K562 (cell line): ENCODE measurements around the gene AUNIP. TPM values are rescaled to one million over a fixed set of nuclear protein-coding genes. Genes with fewer than 3 reads are reported as not detected.

Experiments used
- ATAC-seq: fragments of 200-7000 bp; cut with Tn5 transposase; 3 replicates; pipeline ENCODE4 v1.9.1; 2020; ENCODE audit warnings: moderate library complexity
- BruUV-seq: library from RNA; stranded (reverse); fragments of 400-500 nt; replicated peaks from 2 replicates; lab custom pipeline; 2021; lab: Mats Ljungman, UMichigan
- CTCF ChIA-PET: fragments of 300-600 bp; formaldehyde crosslinking; extraction: SDS; loops from one replicate; lab custom pipeline; 2021; ENCODE audit warnings: low intra/inter-chr PET ratio; lab: Yijun Ruan, JAX
- POLR2A ChIA-PET: fragments of 300-600, 350-650 bp; sonication (Branson Sonifier 250); formaldehyde crosslinking; extraction: SDS; loops from one replicate; lab custom pipeline; 2021; ENCODE audit warnings: antibody characterized with exemption, inconsistent platforms; lab: Yijun Ruan, JAX
- DNase-seq, 4 experiments: peaks; one replicate each; pipeline versions ENCODE4 v3.0.0 to v3.0.0-alpha.2; 2011 to 2018; ENCODE audit warnings: low spot score in 3 of 4, mixed read lengths in 3 of 4; ENCODE audit errors: extremely low read depth in 1 of 4
- FAIRE-seq: peaks from 2 replicates; lab custom pipeline; 2011; peaks lifted over from hg19 to GRCh38; lab: Jason Lieb, UNC
- H2AFZ ChIP-seq: 2 replicates; pipeline ENCODE4 v1.6.0; 2011; ENCODE audit warnings: low read depth, low read length, control low read depth, inconsistent platforms
- H3K27ac ChIP-seq: fragments of 200-600 bp; 3 replicates; pipeline ENCODE4 v1.8.0; 2011; ENCODE audit warnings: low read depth, mild to moderate bottlenecking, control low read depth, inconsistent platforms, low read length, moderate library complexity, mixed read lengths; ENCODE audit errors: extremely low read depth
- H3K27me3 ChIP-seq, 2 experiments: fragments of 300-600 bp in 1 of 2; 2 replicates in 1 of 2; 3 replicates in 1 of 2; pipeline versions ENCODE4 v1.6.0 to v1.8.0; 2011; ENCODE audit warnings: inconsistent platforms in 2 of 2, low read length in 2 of 2, mild to moderate bottlenecking in 1 of 2, mixed read lengths in 1 of 2, moderate library complexity in 1 of 2; ENCODE audit not compliant: control insufficient read depth in 2 of 2, insufficient read depth in 2 of 2
- H3K36me3 ChIP-seq: fragments of 300-600 bp; 3 replicates; pipeline ENCODE4 v1.8.0; 2011; ENCODE audit warnings: mild to moderate bottlenecking, low read length, inconsistent platforms; ENCODE audit not compliant: control insufficient read depth, insufficient read depth
- H3K4me1 ChIP-seq, 2 experiments: fragments of 200-600 bp in 1 of 2; replicated peaks in 1 of 2; 2 replicates in 1 of 2; 3 replicates in 1 of 2; pipeline versions ENCODE4 v1.5.1 to v1.8.0; 2011; ENCODE audit warnings: inconsistent platforms in 2 of 2, low read length in 2 of 2, mild to moderate bottlenecking in 1 of 2, mixed read lengths in 1 of 2, moderate library complexity in 1 of 2; ENCODE audit not compliant: control insufficient read depth in 2 of 2, insufficient read depth in 2 of 2
- H3K4me2 ChIP-seq: 2 replicates; pipeline ENCODE4 v1.6.1; 2011; ENCODE audit warnings: low read length, control low read depth, inconsistent platforms, mixed read lengths; ENCODE audit not compliant: insufficient read depth
- H3K4me3 ChIP-seq: fragments of 200-600 bp; sonication (generic), shearing (Covaris generic); 2 replicates; pipeline ENCODE4 v1.5.1; 2016; ENCODE audit warnings: control low read depth, inconsistent platforms
- H3K79me2 ChIP-seq: fragments of 200-600 bp; 3 replicates; pipeline ENCODE4 v1.8.0; 2011; ENCODE audit warnings: low read length, inconsistent platforms; ENCODE audit not compliant: control insufficient read depth, insufficient read depth
- H3K9ac ChIP-seq, 2 experiments: 2 replicates each; pipeline versions ENCODE4 v1.6.0 to v1.6.1; 2011; ENCODE audit warnings: low read depth in 2 of 2, low read length in 2 of 2, control low read depth in 1 of 2, inconsistent platforms in 1 of 2, mild to moderate bottlenecking in 1 of 2, mixed read lengths in 1 of 2; ENCODE audit not compliant: insufficient read depth in 1 of 2
- H3K9me1 ChIP-seq: one replicate; pipeline ENCODE4 v1.6.0; 2011; ENCODE audit warnings: inconsistent platforms, mild to moderate bottlenecking, low read length, moderate library complexity; ENCODE audit not compliant: control insufficient read depth, insufficient read depth
- H3K9me3 ChIP-seq: replicated peaks from 2 replicates; pipeline ENCODE4 v1.5.1; 2011; ENCODE audit warnings: low read depth, low read length, inconsistent platforms; ENCODE audit not compliant: control insufficient read depth, insufficient read depth
- H4K20me1 ChIP-seq: replicated peaks from 2 replicates; pipeline ENCODE4 v1.6.1; 2011; ENCODE audit warnings: low read length, inconsistent platforms, mixed read lengths; ENCODE audit not compliant: control insufficient read depth, insufficient read depth
- FOXA1 ChIP-seq: fragments of 450-650 bp; IDR thresholded peaks from 2 replicates; pipeline ENCODE4 v1.6.1; 2016; ENCODE audit warnings: mild to moderate bottlenecking, borderline replicate concordance
- MYNN ChIP-seq, 2 experiments: sonication (generic); formaldehyde crosslinking in 1 of 2; IDR thresholded peaks; 2 replicates each; pipeline versions ENCODE4 v1.5.0 to v1.6.1; 2016 to 2020; ENCODE audit warnings: antibody characterized with exemption in 1 of 2, missing genetic modification reagents in 1 of 2
- NFE2L1 ChIP-seq: fragments of 450-650 bp; IDR thresholded peaks from 2 replicates; pipeline ENCODE4 v1.6.1; 2016; ENCODE audit warnings: missing genetic modification characterization, low read depth, mild to moderate bottlenecking, missing compliant biosample characterization, moderate library complexity, borderline replicate concordance
- NFIX ChIP-seq: fragments of 250-450 bp; sonication (Bioruptor Pico); IDR thresholded peaks from 2 replicates; pipeline ENCODE4 v1.4.0; 2020; ENCODE audit warnings: low read depth, mild to moderate bottlenecking, moderate library complexity
- NFRKB ChIP-seq: fragments of 450-650 bp; IDR thresholded peaks from 2 replicates; pipeline ENCODE4 v1.6.1; 2016; ENCODE audit warnings: low read depth
- RBM17 ChIP-seq: fragments of 200-400 bp; formaldehyde crosslinking; IDR thresholded peaks from 2 replicates; pipeline ENCODE4 v1.6.1; 2017; ENCODE audit warnings: low read depth, mild to moderate bottlenecking, low read length, borderline replicate concordance
- TCF15 ChIP-seq: fragments of 250-450 bp; sonication (Bioruptor Pico); IDR thresholded peaks from 2 replicates; pipeline ENCODE4 v1.8.0; 2022; ENCODE audit warnings: moderate library complexity, mild to moderate bottlenecking, inconsistent platforms
- ZNF23 ChIP-seq: fragments of 250-450 bp; sonication (Bioruptor Pico); IDR thresholded peaks from 2 replicates; pipeline ENCODE4 v1.4.0; 2020; ENCODE audit warnings: mild to moderate bottlenecking
- ZNF282 ChIP-seq: sonication (generic); formaldehyde crosslinking; IDR thresholded peaks from 2 replicates; pipeline ENCODE4 v1.8.1; 2023; ENCODE audit warnings: missing genetic modification reagents
- ZNF347 ChIP-seq: fragments of 450-650 bp; formaldehyde crosslinking; IDR thresholded peaks from 2 replicates; pipeline ENCODE4 v1.4.0; 2020; ENCODE audit warnings: low read depth, mild to moderate bottlenecking, moderate library complexity
- ZNF583 ChIP-seq: fragments of 250-450 bp; sonication (Bioruptor Pico); IDR thresholded peaks from 2 replicates; pipeline ENCODE4 v1.4.0; 2020
- WGBS: fragments of 100-300 bp; shearing (Covaris generic); methylation state at CpG from one replicate; pipeline ENCODE4 v1.1.6; 2016; ENCODE audit warnings: low coverage, mixed read lengths; ENCODE audit not compliant: insufficient coverage; ENCODE audit errors: missing lambda C conversion rate; 5-methylcytosine and 5-hydroxymethylcytosine counted together
- in situ Hi-C: fragments of 300-500 bp; cut with MboI; formaldehyde crosslinking; loops from 4 replicates; pipeline ENCODE4 v1.15.0; 2018; ENCODE audit warnings: inconsistent platforms, mixed read lengths
- intact Hi-C: fragments of 100-400 bp; cut with micrococcal nuclease; formaldehyde crosslinking; loops from 2 replicates; pipeline ENCODE4 v1.14.2; 2022
- polyA plus RNA-seq, 8 experiments: library from polyadenylated mRNA; depleted of rRNA in 4 of 8; stranded (reverse) in 5 of 8; unstranded in 3 of 8; fragments of >200 nt; fragmentation: Nextera tagmentation in 2 of 8; fragmentation: Illumina TruSeq in 1 of 8; extraction: Ambion mirVana in 2 of 8; extraction: Trizol in 1 of 8; gene quantifications; 2 replicates each; pipeline versions ENCODE4 v1.2.1 to v1.2.3, GENCODE V29; 2011 to 2014; ENCODE audit warnings: inconsistent platforms in 1 of 8, missing spikeins in 1 of 8
- total RNA-seq, 7 experiments: library from RNA; depleted of rRNA in 6 of 7; stranded (reverse); fragments of >200 nt in 6 of 7; fragmentation: Illumina TruSeq in 2 of 7; extraction: Trizol in 2 of 7; gene quantifications; 2 replicates each; pipeline versions ENCODE4 v1.2.1 to v1.2.3, GENCODE V29; 2011 to 2021; ENCODE audit warnings: low replicate concordance in 1 of 7
- TF ChIP-seq, protein P1 (sequence below): sonication (generic); formaldehyde crosslinking; IDR thresholded peaks from 2 replicates; pipeline ENCODE4 v1.9.0; 2022; ENCODE audit warnings: mild to moderate bottlenecking, missing genetic modification reagents
- TF ChIP-seq, protein P2 (sequence below): fragments of 200-800 bp; sonication (Bioruptor generic); IDR thresholded peaks from 2 replicates; pipeline ENCODE4 v1.6.1; 2017; ENCODE audit warnings: missing genetic modification characterization, missing compliant biosample characterization

Gene AUNIP
- total and polyA plus RNA-seq, 9 of the 15 experiments (the other 6 are each of a cell fraction or from before 2014, with no cell fraction given) = 12.1 to 53.8 (median 47.1) TPM

GRCh38 chr1:25795211-25795610, 64.0 kb downstream of the AUNIP start:
- FAIRE-seq = no peak
- no peak overlapping the region for H3K4me3 ChIP-seq
- H3K4me1 ChIP-seq = peaks cover 2 to 10% of the 10 kb centered on the region in 2 experiments; a peak in 3 of 5 replicates
- H3K9me1 ChIP-seq = no peaks in the 10 kb centered on the region
- BruUV-seq = no TSS peak
- H3K9me3 ChIP-seq = no peaks in the 10 kb centered on the region
- H3K27me3 ChIP-seq = peaks cover 26 to 54% of the 10 kb centered on the region in 2 experiments
- no peak overlapping the region for H3K9ac ChIP-seq
- in situ Hi-C loops = loop anchor here (5.0 kb wide), 1 partner anchor 183 kb away; no protein-coding TSS in a partner anchor
- no peak overlapping the region for H3K27ac ChIP-seq
- intact Hi-C loops = loop anchor here (5.0 to 10.0 kb wide), 3 partner anchors 50 to 253 kb away; partner anchors contain the start of gene LDLRAP1
- TF ChIP-seq ZNF282 (CRISPR knock-in tag) = no peak
- no peak for TF ChIP-seq NFIX
- TF ChIP-seq, all 486 proteins: peak for 0
- no peak for DNase-seq
- no peaks in the 10 kb centered on the region for H4K20me1 ChIP-seq
- no peak overlapping the region for H3K4me2 ChIP-seq
- no peaks in the 10 kb centered on the region for H3K36me3 ChIP-seq
- H2AFZ ChIP-seq = no peak overlapping the region
- ATAC-seq = no peak
- ChIA-PET CTCF (interaction anchor here (3.3 kb wide), 1 partner anchor 186 kb away, joined by 15 read pairs; no protein-coding TSS in a partner anchor), POLR2A (interaction anchor here (0.7 to 0.8 kb wide), 2 partner anchors 10 to 14 kb away, joined by 3 read pairs; no protein-coding TSS in a partner anchor)
- H3K79me2 ChIP-seq = no peaks in the 10 kb centered on the region
- 16% methylated on average over 2 of the region's 2 CpGs for WGBS

GRCh38 chr1:25794325-25794724, 64.9 kb downstream of the AUNIP start:
- no peak overlapping the region for H3K4me3 ChIP-seq
- in situ Hi-C loops = loop anchor here (5.0 kb wide), 1 partner anchor 52 kb away; no protein-coding TSS in a partner anchor
- no peaks in the 10 kb centered on the region for H3K79me2 ChIP-seq
- DNase-seq (no peak), ATAC-seq (no peak), FAIRE-seq (no peak)
- CTCF ChIA-PET = interaction anchor here (0.7 kb wide), 1 partner anchor 40 kb away, joined by 3 read pairs; no protein-coding TSS in a partner anchor
- peaks cover 0 to 5% of the 10 kb centered on the region in 2 experiments; a peak in 1 of 5 replicates for H3K4me1 ChIP-seq
- POLR2A ChIA-PET = interaction anchor here (0.6 to 1.3 kb wide), 2 partner anchors 12 to 31 kb away, joined by 3 to 4 read pairs; no protein-coding TSS in a partner anchor
- H3K27ac ChIP-seq = no peak overlapping the region
- no peaks in the 10 kb centered on the region for H3K9me3 ChIP-seq
- H3K4me2 ChIP-seq = no peak overlapping the region
- H2AFZ ChIP-seq = no peak overlapping the region
- 9% methylated on average over 8 of the region's 8 CpGs for WGBS
- H3K9me1 ChIP-seq = no peaks in the 10 kb centered on the region
- no peak overlapping the region for H3K9ac ChIP-seq
- no TSS peak for BruUV-seq
- no peaks in the 10 kb centered on the region for H4K20me1 ChIP-seq
- no peaks in the 10 kb centered on the region for H3K36me3 ChIP-seq
- H3K27me3 ChIP-seq = peaks cover 33 to 62% of the 10 kb centered on the region in 2 experiments
- intact Hi-C loops = loop anchor here (10.0 kb wide), 1 partner anchor 50 kb away; no protein-coding TSS in a partner anchor
- no peak for TF ChIP-seq ZNF23
- no peak for TF ChIP-seq MYNN (IDR thresholded peaks at IDR 0.05)
- no peak for TF ChIP-seq MYNN (CRISPR knock-in tag; IDR thresholded peaks at IDR 0.05)
- TF ChIP-seq ZNF347 (CRISPR knock-in tag) = no peak
- no peak for TF ChIP-seq FOXA1
- no peak for TF ChIP-seq NFE2L1 (tag)
- no peak for TF ChIP-seq TCF15 (CRISPR knock-in tag)
- TF ChIP-seq, protein P1, sequence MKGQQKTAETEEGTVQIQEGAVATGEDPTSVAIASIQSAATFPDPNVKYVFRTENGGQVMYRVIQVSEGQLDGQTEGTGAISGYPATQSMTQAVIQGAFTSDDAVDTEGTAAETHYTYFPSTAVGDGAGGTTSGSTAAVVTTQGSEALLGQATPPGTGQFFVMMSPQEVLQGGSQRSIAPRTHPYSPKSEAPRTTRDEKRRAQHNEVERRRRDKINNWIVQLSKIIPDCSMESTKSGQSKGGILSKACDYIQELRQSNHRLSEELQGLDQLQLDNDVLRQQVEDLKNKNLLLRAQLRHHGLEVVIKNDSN (CRISPR knock-in tag) = no peak
- TF ChIP-seq, protein P2, sequence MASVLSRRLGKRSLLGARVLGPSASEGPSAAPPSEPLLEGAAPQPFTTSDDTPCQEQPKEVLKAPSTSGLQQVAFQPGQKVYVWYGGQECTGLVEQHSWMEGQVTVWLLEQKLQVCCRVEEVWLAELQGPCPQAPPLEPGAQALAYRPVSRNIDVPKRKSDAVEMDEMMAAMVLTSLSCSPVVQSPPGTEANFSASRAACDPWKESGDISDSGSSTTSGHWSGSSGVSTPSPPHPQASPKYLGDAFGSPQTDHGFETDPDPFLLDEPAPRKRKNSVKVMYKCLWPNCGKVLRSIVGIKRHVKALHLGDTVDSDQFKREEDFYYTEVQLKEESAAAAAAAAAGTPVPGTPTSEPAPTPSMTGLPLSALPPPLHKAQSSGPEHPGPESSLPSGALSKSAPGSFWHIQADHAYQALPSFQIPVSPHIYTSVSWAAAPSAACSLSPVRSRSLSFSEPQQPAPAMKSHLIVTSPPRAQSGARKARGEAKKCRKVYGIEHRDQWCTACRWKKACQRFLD (CRISPR knock-in tag) = no peak
- no peak for TF ChIP-seq RBM17
- TF ChIP-seq ZNF583 (CRISPR knock-in tag) = no peak
- no peak for TF ChIP-seq NFRKB
